K562 (cell line): ENCODE results near the gene GNAI3. TPM values are rescaled to one million over a fixed set of nuclear protein-coding genes. Genes with fewer than 3 reads are reported as not detected.

Experiments used
- NUFIP1 ChIP-seq: fragments of 450-650 bp; IDR thresholded peaks from 2 replicates; pipeline ENCODE4 v1.6.1; 2018; ENCODE audit not compliant: partially characterized antibody
- RFX1 ChIP-seq: fragments of 450-650 bp; IDR thresholded peaks from 2 replicates; pipeline ENCODE4 v1.6.1; 2016; ENCODE audit warnings: mild to moderate bottlenecking, moderate library complexity
- SMARCA4 ChIP-seq: fragments of 450-650 bp; IDR thresholded peaks from 2 replicates; pipeline ENCODE4 v1.6.1; 2016
- U2AF1 ChIP-seq: fragments of 200-400 bp; formaldehyde crosslinking; optimal IDR thresholded peaks from 2 replicates; pipeline ENCODE3; 2017; ENCODE audit warnings: mild to moderate bottlenecking, low read depth, low read length, moderate library complexity
- ZNF23 ChIP-seq: fragments of 250-450 bp; sonication (Bioruptor Pico); IDR thresholded peaks from 2 replicates; pipeline ENCODE4 v1.4.0; 2020; ENCODE audit warnings: mild to moderate bottlenecking
- ZNF766 ChIP-seq: fragments of 200-800 bp; sonication (Bioruptor generic); conservative IDR thresholded peaks from 2 replicates; pipeline ENCODE4 v1.6.1; 2016; ENCODE audit warnings: missing genetic modification characterization, missing compliant biosample characterization
- polyA plus RNA-seq, 8 experiments: library from polyadenylated mRNA; depleted of rRNA in 4 of 8; stranded (reverse) in 5 of 8; unstranded in 3 of 8; fragments of >200 nt; fragmentation: Nextera tagmentation in 2 of 8; fragmentation: Illumina TruSeq in 1 of 8; extraction: Ambion mirVana in 2 of 8; extraction: Trizol in 1 of 8; gene quantifications; 2 replicates each; pipeline versions ENCODE4 v1.2.1 to v1.2.3, GENCODE V29; 2011 to 2014; ENCODE audit warnings: inconsistent platforms in 1 of 8, missing spikeins in 1 of 8
- total RNA-seq, 7 experiments: library from RNA; depleted of rRNA in 6 of 7; stranded (reverse); fragments of >200 nt in 6 of 7; fragmentation: Illumina TruSeq in 2 of 7; extraction: Trizol in 2 of 7; gene quantifications; 2 replicates each; pipeline versions ENCODE4 v1.2.1 to v1.2.3, GENCODE V29; 2011 to 2021; ENCODE audit warnings: low replicate concordance in 1 of 7
- TF ChIP-seq, protein P1 (sequence below): conservative IDR thresholded peaks from 2 replicates; pipeline ENCODE4 v1.6.1; 2011; ENCODE audit warnings: low read depth, mild to moderate bottlenecking, low read length; ENCODE audit not compliant: control insufficient read depth
- TF ChIP-seq, protein P2 (sequence below): sonication (generic); formaldehyde crosslinking; IDR thresholded peaks from 2 replicates; pipeline ENCODE4 v1.8.1; 2023; ENCODE audit warnings: missing genetic modification reagents, mild to moderate bottlenecking, borderline replicate concordance
- TF ChIP-seq, protein P3 (sequence below), 2 experiments: fragments of 450-650 bp; IDR thresholded peaks; 2 replicates each; pipeline ENCODE4 v1.6.1; 2018; ENCODE audit warnings: mild to moderate bottlenecking in 2 of 2, low read depth in 1 of 2; ENCODE audit not compliant: partially characterized antibody in 2 of 2
- TF ChIP-seq, protein P4 (sequence below): IDR thresholded peaks from 3 replicates; pipeline ENCODE4 v1.6.1; 2011; ENCODE audit warnings: borderline replicate concordance, mild to moderate bottlenecking; ENCODE audit not compliant: insufficient read length, insufficient read depth

The GNAI3 gene
- total and polyA plus RNA-seq, 9 of the 15 experiments (the other 6 are each of a cell fraction or from before 2014, with no cell fraction given) = 6.3 to 13.2 (median 8.9) TPM

DNA sequence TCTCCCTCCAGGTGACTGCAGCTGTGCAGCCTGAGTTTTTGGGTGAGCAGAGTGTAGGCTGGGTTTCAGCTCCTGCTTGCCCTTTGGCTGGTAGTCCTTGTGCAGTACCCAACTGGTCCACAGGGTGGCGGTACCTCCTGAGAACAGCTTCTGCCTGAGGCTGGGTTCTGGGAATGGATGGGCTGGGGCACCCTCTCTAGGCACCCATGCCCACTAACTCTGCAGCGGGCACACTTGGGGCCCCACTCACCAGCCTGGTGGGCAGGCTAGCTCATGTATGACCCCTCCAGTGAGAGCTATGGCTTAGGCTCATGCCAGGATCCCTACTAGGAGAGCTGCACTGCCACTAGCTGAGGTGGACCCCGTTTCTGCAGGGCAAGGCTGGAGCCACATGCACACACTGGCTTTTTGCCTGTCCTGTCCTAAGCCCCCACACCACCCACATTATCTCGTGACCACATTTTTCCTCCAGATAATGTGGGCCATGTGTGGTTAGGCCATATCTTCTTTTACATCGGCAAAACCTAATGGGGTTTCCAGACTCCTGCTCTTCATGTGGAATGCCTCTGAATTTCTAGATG, 92.0 kb downstream of the GNAI3 start (continued):
- TF ChIP-seq, protein P1, sequence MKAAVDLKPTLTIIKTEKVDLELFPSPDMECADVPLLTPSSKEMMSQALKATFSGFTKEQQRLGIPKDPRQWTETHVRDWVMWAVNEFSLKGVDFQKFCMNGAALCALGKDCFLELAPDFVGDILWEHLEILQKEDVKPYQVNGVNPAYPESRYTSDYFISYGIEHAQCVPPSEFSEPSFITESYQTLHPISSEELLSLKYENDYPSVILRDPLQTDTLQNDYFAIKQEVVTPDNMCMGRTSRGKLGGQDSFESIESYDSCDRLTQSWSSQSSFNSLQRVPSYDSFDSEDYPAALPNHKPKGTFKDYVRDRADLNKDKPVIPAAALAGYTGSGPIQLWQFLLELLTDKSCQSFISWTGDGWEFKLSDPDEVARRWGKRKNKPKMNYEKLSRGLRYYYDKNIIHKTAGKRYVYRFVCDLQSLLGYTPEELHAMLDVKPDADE = no peak
- TF ChIP-seq, protein P2, sequence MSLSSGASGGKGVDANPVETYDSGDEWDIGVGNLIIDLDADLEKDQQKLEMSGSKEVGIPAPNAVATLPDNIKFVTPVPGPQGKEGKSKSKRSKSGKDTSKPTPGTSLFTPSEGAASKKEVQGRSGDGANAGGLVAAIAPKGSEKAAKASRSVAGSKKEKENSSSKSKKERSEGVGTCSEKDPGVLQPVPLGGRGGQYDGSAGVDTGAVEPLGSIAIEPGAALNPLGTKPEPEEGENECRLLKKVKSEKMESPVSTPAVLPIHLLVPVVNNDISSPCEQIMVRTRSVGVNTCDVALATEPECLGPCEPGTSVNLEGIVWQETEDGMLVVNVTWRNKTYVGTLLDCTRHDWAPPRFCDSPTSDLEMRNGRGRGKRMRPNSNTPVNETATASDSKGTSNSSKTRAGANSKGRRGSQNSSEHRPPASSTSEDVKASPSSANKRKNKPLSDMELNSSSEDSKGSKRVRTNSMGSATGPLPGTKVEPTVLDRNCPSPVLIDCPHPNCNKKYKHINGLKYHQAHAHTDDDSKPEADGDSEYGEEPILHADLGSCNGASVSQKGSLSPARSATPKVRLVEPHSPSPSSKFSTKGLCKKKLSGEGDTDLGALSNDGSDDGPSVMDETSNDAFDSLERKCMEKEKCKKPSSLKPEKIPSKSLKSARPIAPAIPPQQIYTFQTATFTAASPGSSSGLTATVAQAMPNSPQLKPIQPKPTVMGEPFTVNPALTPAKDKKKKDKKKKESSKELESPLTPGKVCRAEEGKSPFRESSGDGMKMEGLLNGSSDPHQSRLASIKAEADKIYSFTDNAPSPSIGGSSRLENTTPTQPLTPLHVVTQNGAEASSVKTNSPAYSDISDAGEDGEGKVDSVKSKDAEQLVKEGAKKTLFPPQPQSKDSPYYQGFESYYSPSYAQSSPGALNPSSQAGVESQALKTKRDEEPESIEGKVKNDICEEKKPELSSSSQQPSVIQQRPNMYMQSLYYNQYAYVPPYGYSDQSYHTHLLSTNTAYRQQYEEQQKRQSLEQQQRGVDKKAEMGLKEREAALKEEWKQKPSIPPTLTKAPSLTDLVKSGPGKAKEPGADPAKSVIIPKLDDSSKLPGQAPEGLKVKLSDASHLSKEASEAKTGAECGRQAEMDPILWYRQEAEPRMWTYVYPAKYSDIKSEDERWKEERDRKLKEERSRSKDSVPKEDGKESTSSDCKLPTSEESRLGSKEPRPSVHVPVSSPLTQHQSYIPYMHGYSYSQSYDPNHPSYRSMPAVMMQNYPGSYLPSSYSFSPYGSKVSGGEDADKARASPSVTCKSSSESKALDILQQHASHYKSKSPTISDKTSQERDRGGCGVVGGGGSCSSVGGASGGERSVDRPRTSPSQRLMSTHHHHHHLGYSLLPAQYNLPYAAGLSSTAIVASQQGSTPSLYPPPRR = no peak
- TF ChIP-seq SMARCA4 (peak; percentile 46; the same call in 1 of the 2 replicates), ZNF23 (CRISPR knock-in tag) (no peak), NUFIP1 (no peak), ZNF766 (CRISPR knock-in tag) (no peak), U2AF1 (no peak), RFX1 (no peak)
- TF ChIP-seq, protein P3, sequence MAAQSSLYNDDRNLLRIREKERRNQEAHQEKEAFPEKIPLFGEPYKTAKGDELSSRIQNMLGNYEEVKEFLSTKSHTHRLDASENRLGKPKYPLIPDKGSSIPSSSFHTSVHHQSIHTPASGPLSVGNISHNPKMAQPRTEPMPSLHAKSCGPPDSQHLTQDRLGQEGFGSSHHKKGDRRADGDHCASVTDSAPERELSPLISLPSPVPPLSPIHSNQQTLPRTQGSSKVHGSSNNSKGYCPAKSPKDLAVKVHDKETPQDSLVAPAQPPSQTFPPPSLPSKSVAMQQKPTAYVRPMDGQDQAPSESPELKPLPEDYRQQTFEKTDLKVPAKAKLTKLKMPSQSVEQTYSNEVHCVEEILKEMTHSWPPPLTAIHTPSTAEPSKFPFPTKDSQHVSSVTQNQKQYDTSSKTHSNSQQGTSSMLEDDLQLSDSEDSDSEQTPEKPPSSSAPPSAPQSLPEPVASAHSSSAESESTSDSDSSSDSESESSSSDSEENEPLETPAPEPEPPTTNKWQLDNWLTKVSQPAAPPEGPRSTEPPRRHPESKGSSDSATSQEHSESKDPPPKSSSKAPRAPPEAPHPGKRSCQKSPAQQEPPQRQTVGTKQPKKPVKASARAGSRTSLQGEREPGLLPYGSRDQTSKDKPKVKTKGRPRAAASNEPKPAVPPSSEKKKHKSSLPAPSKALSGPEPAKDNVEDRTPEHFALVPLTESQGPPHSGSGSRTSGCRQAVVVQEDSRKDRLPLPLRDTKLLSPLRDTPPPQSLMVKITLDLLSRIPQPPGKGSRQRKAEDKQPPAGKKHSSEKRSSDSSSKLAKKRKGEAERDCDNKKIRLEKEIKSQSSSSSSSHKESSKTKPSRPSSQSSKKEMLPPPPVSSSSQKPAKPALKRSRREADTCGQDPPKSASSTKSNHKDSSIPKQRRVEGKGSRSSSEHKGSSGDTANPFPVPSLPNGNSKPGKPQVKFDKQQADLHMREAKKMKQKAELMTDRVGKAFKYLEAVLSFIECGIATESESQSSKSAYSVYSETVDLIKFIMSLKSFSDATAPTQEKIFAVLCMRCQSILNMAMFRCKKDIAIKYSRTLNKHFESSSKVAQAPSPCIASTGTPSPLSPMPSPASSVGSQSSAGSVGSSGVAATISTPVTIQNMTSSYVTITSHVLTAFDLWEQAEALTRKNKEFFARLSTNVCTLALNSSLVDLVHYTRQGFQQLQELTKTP (IDR thresholded peaks at IDR 0.05; ENCODE audit: low read depth in 1 of 2, partially characterized antibody in 2 of 2) = no peak
- TF ChIP-seq, protein P4, sequence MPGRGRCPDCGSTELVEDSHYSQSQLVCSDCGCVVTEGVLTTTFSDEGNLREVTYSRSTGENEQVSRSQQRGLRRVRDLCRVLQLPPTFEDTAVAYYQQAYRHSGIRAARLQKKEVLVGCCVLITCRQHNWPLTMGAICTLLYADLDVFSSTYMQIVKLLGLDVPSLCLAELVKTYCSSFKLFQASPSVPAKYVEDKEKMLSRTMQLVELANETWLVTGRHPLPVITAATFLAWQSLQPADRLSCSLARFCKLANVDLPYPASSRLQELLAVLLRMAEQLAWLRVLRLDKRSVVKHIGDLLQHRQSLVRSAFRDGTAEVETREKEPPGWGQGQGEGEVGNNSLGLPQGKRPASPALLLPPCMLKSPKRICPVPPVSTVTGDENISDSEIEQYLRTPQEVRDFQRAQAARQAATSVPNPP = no peak
